Osteocyte (in vitro differentiated cells): Measurements from ENCODE around the gene ELF3. TPM values are rescaled to one million over a fixed set of nuclear protein-coding genes. Genes with fewer than 3 reads are reported as not detected.
"Not testable (repeated sequence)": the region's sequence is repeated elsewhere in the genome, so short reads cannot be mapped to it uniquely, and the experiment has no call there.

Experiments
- DNase-seq: peaks from one replicate; pipeline ENCODE4 v3.0.0; 2021; ENCODE audit warnings: mixed read lengths; ENCODE audit not compliant: unreplicated experiment; ENCODE audit errors: extremely low spot score
- H3K27ac Mint-ChIP-seq: one replicate; pipeline ENCODE4 v1.8.0; 2021; ENCODE audit warnings: mild to moderate bottlenecking, mixed read lengths; ENCODE audit not compliant: unreplicated experiment
- H3K27me3 Mint-ChIP-seq: one replicate; pipeline ENCODE4 v1.8.0; 2021; ENCODE audit warnings: mixed read lengths; ENCODE audit not compliant: unreplicated experiment
- H3K36me3 Mint-ChIP-seq: one replicate; pipeline ENCODE4 v1.8.0; 2021; ENCODE audit warnings: mixed read lengths; ENCODE audit not compliant: unreplicated experiment
- H3K4me1 Mint-ChIP-seq: one replicate; pipeline ENCODE4 v1.8.0; 2021; ENCODE audit warnings: mixed read lengths; ENCODE audit not compliant: unreplicated experiment
- H3K4me3 Mint-ChIP-seq: one replicate; pipeline ENCODE4 v1.8.0; 2021; ENCODE audit warnings: mild to moderate bottlenecking, moderate library complexity, mixed read lengths; ENCODE audit not compliant: unreplicated experiment
- H3K9me3 Mint-ChIP-seq: one replicate; pipeline ENCODE4 v1.8.0; 2021; ENCODE audit warnings: mixed read lengths; ENCODE audit not compliant: unreplicated experiment
- CTCF ChIP-seq: fragments of 200-600 bp; sonication (generic); IDR thresholded peaks from 2 replicates; pipeline ENCODE4 v1.5.0; 2021; ENCODE audit warnings: antibody characterized with exemption, mild to moderate bottlenecking, moderate library complexity
- long read RNA-seq: library from polyadenylated mRNA; unstranded; transcript quantifications from one replicate; pipeline ENCODE4 v2.0.0, GENCODE V29; 2021
- total RNA-seq: library from RNA; stranded (reverse); gene quantifications from 2 replicates; pipeline ENCODE4 v1.2.1, GENCODE V29; 2021

The ELF3 gene
- total RNA-seq, result 0.26 and 0.56 TPM in 2 replicates
- long read RNA-seq, partial matches to known transcripts, result 0 of 1 reads
- long read RNA-seq, other reads (novel, unspliced or antisense), result 1 of 1 reads

- peaks cover 35% of the 10 kb centered on the region for H3K4me1 Mint-ChIP-seq
- H3K4me3 Mint-ChIP-seq, result no peak within 1 kb of the TSS
- no peak for DNase-seq
- H3K27me3 Mint-ChIP-seq, result no peaks in the 10 kb centered on the region
- no peaks in the 10 kb centered on the region for H3K9me3 Mint-ChIP-seq
- H3K36me3 Mint-ChIP-seq, result peaks cover 6% of the 10 kb centered on the region
- H3K27ac Mint-ChIP-seq, result peak within 1 kb of the TSS; percentile 21
- TF ChIP-seq CTCF, result no peak
Observed at GRCh38 chr1:202010180-202011015, at the start of gene ELF3. Gene ELF3, plus strand, starts transcription at chr1:202010587. Its CDS starts 550 bp downstream, at chr1:202011137.

GRCh38 chr1:201962382-201962781 is 48.0 kb upstream of the ELF3 start:
- H3K9me3 Mint-ChIP-seq, H3K27ac Mint-ChIP-seq, H3K4me1 Mint-ChIP-seq, H3K27me3 Mint-ChIP-seq, H3K4me3 Mint-ChIP-seq: not testable (repeated sequence)
- peak; percentile 23 for DNase-seq
- peaks cover 35% of the 10 kb centered on the region for H3K36me3 Mint-ChIP-seq

GRCh38 chr1:201964261-201964660 is 46.1 kb upstream of the ELF3 start:
- H3K4me1 Mint-ChIP-seq, result no peaks in the 10 kb centered on the region
- DNase-seq, result no peak
- H3K9me3 Mint-ChIP-seq, result no peaks in the 10 kb centered on the region
- H3K27me3 Mint-ChIP-seq, result no peaks in the 10 kb centered on the region
- no peak overlapping the region for H3K4me3 Mint-ChIP-seq
- H3K27ac Mint-ChIP-seq, result no peak overlapping the region
- TF ChIP-seq CTCF, result no peak
- peaks cover 30% of the 10 kb centered on the region for H3K36me3 Mint-ChIP-seq

- peaks cover 33% of the 10 kb centered on the region for H3K36me3 Mint-ChIP-seq
- DNase-seq, result peak; percentile 23
- H3K27me3 Mint-ChIP-seq, result no peaks in the 10 kb centered on the region
- H3K27ac Mint-ChIP-seq, result no peak overlapping the region
- H3K9me3 Mint-ChIP-seq, result no peaks in the 10 kb centered on the region
- H3K4me1 Mint-ChIP-seq, result no peaks in the 10 kb centered on the region
- TF ChIP-seq CTCF, result no peak
- no peak overlapping the region for H3K4me3 Mint-ChIP-seq
Observed at GRCh38 chr1:201966171-201966570, 44.2 kb upstream of the ELF3 start.

- H3K36me3 Mint-ChIP-seq, result peaks cover 26% of the 10 kb centered on the region
- H3K4me1 Mint-ChIP-seq, result no peaks in the 10 kb centered on the region
- H3K27me3 Mint-ChIP-seq, result no peaks in the 10 kb centered on the region
- no peak overlapping the region for H3K27ac Mint-ChIP-seq
- H3K4me3 Mint-ChIP-seq, result no peak overlapping the region
- TF ChIP-seq CTCF, result no peak
- H3K9me3 Mint-ChIP-seq, result no peaks in the 10 kb centered on the region
- no peak for DNase-seq
Observed at GRCh38 chr1:201968202-201968925, 42.0 kb upstream of the ELF3 start.
